NCI-H1105 treated with DMSO at 0.1 percent for 48 hours (cell line): ENCODE measurements around the gene ADAMTS1.

Experiments used
- DNase-seq: peaks from one replicate; lab custom pipeline; 2025; lab: John Stamatoyannopoulos, UW

ADAMTS1 gene

DNA sequence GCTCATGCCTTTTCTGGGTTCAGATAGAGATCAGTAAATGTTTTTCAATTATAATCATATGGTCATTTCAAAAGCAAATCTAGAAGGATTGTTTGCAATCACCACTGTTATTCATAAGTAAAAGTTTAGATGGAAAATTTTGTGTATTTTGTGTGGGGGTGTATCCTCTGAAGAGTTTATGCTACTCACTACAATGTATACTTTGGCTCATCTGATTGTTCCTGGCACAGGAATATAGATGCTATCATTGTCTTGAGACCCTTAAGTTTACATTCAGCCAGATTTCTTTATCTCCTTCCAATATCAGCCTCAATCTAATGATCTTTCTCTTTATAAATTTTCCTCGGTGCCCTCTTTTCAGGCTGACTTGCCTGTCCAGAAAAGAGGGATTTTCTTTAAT, 33.0 kb downstream of the ADAMTS1 start:
- no peak for DNase-seq

DNA sequence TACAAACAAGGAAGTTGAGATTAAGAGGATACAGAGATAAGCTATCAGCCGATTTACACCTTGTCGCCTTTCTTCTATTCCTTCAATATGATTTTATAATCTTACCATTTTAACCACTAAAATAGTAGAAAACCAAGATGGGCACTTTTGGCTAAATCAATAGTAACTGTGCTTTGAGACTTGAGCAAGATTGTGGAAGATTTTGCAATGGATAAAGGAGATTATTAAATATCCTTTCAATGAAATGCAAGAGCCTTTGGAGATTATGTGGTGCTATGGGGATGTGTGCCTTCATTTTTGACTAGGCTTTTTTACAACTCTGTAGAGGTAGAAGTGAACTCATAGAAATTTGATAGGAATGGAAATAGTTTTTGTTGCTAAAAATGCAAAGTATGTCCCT, 33.7 kb downstream of the ADAMTS1 start:
- DNase-seq: no peak

DNA sequence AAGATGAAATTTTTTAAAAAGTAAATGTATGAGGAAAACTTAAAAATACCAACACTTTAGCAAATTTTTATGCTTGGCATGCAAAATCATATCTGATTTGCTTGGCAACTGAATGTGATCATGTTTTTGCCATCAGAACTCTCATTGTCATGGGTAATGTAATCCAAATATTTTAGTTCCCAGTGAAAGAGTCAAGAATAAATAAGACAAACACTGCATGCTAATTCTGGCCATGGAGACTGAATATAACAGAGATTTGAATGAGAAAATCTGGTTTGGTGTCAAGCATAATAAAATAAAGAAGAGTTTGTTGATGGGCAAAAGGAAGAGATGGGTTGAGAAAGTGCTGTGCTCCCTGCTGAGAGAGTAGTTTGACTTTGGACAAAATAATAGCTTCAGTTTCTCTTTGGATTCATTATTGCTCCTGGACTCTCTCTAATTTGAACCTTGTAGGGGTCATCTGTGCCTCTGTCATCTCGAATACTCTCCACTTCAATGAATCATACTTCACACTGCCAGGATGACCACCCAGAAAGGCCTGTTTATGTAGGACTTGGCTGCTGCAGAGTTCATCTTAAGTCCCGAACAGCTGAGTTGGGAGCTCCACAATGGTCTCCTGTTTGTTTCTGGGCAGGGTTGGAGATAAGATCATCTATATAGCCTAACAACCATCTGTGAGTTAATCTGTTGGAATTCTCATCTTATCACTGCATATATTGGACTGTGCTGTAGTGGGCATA, 34.4 kb downstream of the ADAMTS1 start:
- DNase-seq: no peak

DNA sequence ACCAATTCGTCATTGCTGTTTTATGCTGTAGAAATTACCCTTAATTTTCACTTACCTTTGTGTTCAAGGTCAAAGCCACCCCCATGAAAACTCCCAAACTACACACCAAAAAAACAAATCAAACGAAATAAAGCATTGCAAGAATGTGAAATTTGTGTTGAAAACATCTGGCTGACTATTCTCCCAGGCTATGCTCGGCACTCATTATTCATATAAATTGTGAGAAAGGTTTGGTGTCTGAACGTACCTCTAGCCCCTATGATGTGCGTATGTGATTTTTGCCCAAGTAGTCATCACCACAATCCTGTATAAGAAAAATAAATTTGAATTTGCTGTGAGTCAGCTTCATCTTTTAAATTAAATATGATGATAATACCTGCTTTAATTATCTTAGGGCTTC, 34.9 kb downstream of the ADAMTS1 start:
- DNase-seq: no peak

DNA sequence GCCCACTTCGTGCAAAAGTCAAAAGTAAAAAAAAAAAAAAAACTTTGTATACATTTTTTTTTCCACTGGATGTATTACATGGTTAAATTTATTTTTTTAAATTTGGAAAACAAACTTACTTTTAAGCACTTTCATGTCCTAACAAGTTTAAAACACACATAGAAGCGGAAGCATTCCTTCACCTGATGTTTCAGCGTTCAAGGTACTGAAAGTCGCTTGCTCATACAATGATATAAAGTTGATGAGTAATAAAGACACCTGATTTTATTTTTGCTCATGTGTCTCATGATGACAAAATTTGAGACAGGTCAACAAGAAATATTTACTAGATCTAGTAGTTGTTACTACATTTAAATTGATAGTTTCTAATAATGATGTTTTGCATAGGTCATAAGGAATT, 35.5 kb downstream of the ADAMTS1 start:
- DNase-seq: no peak

DNA sequence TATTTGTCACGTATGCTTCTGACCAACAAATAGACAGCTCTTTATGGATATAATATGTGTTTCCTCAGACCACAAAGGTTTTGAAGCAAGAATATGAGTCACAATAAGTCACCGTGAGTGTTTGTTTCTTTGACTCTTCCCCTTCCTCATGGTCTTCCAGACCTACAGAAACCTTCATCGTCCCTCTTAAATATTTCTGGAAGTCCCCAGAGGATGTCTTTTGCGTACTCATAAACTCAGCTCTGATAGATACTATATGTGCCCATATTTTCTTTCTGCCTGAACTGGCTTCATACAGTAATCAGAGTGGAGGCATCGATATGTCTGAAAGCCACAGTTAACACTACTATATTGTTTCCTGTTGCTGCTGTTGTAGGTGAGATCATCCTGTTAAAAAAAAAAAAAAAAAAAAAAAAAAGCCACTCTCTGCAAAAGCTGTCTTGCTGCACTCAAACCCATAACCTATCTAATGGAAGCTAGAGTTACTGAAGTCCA, 38.4 kb downstream of the ADAMTS1 start:
- no peak for DNase-seq

DNA sequence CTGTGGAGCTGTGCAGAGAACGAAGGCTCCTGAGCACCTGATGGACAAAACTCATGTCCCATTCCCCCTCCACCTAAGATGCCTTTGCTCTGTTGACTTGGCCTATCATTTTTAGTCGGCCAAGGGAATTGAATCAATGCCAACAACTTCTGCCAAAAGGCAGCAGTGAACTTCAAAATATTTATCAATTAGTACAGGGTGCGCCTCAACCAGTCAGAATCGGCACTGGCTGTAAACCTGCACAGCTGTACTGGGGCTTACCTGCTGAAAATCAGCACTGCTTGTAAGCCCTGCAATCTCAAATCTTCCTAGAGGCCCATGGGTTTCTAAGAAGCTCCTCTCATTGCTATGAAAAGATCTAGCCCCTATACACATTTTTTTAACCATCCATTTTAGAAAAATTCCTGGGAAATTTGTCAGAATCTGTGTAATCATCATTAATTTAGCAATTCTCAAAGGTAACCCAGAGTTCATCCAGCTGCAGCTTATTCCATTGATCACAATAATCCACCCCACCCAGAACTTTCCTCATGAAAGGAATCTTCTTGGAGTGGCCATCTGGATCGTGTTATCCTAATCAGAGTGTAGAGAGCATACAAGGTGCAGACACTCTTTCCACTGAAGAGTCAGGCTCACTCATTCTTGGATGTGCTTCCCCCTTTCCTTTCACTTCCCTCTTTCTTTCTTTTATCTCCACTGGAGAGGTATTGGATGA, 40.2 kb downstream of the ADAMTS1 start:
- no peak for DNase-seq

DNA sequence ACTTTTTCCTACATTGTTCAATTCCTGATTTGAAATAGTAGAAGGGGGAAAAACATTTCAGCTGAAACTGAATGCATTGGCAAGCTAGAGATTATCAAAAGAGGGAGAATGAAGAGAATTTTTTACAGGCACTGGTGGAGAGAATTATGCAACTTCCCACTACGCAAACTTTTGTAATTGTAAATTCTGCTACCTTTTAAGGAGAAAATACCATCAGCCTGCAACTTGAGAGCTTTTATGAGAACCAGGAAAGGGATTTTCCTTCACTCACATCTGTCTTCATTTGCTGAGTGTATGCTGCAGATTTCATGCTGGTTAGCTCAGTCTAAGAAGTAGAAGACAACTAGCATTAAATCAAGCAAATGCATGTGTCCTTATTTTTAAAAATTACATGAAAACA, 43.7 kb downstream of the ADAMTS1 start:
- no peak for DNase-seq

DNA sequence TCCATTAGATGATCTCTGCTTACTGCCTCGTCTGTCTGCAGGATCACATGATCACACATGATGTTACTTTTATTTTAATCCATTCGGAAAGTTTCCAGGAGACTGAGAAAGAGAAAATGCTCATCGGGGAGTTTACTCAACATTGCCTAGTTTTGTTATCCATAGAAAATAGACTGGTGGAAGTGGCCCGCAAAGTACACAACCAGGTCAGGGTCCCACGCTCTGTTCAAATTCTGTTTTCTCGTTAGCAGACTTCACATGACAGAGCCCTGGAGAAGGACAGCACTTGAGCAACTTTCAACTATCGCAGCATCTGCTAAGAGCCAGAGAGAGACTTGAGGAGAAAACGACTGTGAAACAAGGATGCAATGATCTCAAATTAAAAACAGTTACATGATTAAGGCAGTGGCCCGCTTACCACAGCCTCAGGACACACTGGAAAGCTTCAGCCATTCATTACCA, 44.2 kb downstream of the ADAMTS1 start:
- DNase-seq: no peak

DNA sequence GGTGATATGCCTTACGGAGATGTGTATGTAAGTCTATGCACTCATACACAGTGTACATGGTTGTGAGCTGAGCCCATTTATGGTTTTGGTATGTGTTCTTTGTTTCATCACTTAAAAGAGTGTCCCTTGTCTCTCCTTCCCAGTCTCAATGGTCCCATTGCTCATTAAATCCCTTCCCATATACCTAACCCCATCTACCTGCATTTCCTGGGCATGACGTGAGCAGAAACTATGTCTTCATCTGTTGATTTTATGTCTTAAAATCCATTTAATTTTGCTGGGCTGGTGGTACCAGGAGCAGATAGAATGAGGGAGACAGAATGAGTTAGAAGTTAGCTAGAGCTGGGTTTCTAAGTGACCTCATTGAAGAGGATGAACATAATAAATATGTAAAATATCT, 44.8 kb downstream of the ADAMTS1 start:
- DNase-seq: no peak

DNA sequence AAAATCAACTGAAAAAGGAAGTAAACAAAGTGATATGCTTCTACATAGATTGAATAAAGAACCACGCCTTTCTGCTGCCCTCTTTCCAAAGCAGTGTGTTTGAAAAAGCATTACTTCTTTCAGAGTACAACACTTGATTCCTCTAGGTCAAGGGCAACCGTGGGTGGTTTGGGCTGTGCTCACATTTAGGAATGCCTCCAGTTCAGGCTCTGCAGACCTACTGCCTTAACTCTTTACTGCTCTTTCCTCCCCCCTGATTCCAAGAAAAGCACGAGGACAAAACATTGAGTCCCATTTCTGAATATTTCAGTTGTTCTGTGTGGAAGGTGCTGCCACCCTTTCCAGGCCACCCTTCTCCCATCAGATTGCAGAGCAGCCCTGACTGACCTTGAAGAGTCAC, 45.2 kb downstream of the ADAMTS1 start:
- DNase-seq: no peak

DNA sequence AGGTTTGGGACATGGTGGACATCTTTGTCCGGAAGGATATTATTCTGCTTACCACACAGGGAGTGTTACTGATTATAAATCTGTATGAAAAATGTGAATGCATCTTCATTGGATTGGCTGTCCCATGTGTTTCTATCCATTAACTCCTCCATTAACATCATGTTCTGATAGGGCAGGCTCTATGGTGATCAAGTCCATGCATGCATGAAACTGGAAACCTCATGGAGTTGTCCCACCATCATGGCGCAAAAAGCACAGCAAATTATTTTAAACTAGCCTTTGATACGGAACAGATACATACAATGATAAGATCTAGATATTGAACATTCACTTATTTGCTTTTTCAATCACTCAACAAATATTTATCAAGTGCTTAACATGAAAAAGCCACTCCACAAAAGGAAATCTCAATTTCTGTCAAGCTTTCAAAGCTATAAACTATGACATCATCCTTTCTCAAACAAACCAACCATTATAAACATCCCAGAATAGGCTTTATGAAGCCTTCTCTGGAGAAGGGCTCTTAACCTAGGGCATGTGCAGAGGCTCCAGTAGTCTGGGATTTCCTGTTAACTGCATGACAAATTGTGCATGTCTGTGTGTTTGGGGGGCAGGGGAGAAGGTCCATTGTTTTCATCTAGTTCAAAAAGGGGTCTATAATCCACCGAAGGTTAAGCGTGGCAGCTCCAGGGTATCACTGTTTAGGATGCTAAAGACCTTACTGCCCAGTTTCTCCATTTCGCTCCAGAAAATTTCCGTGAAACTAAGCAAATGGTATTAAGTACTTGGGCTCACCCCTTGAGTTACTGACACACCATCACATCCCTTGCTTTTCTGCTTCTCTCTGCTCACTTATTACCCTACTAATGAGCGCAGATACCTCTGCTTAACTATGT, 46.1 kb downstream of the ADAMTS1 start:
- peak; percentile 7 for DNase-seq

DNA sequence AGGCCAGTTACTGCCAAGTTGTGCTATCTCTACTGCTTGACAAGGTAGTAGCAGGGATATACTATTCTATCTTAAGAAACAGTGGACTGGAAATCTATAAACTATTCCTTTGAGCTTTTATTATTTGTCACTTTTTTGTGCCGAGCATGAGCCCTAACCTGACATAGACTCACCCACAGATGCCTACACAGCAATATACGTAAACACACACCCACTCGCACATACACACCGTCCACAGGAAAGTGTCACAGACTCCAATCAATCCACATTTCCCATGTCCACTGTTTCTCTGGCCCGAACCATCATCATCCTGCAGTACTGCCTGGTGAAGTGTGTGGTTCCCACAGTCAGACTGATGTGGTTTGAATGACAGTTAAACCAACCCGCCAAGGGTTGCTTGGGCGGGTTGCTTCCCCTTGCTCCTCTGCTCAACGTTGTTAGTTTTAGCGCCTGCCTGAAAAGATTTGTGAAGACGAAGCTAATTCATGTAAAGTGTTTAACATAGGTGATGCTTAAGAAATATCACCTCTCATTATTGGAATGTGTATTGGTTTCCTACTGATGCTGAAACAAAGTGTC, 47.2 kb downstream of the ADAMTS1 start:
- DNase-seq: no peak

DNA sequence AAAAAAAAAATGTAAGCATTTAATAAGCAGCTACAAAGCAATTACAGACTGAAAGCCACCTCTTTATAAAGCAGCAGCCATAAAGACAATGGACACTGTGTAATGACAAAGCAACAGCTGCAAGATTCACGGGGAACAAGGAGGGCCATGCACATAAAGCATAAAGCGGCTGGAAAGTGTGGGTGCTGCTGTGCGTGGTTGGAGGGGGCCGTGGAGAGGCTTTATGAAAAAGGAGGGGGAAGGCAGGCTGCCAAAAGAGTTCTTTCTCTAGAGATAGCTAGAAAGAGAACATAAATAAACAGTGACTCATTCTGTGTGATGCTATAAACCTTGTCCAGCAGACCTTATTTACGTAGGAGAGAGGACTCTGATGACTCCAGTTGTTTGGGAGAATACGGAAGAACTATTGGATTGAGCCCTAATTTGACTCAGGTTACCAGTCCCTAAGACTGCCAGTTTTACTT, 49.3 kb downstream of the ADAMTS1 start:
- peak; percentile 6 for DNase-seq

DNA sequence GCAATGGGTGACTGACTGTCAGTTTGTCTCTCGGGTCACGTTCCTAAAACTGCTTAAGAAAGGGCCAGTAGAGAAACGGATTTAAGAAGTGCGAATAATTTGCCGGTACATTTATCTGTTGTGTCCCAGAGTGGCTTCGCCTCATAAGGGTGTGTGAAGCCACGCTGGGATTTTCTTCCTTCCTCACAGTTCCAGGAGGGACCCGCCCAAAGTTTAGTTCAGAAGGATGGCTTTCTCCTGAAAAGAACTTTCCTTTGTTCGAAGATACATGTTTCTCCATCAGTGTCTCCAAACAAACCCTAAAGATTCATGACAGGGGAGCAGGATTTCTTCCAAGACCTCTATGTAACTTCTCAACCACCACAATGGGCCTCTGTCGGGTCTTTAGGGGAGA, 49.8 kb downstream of the ADAMTS1 start:
- no peak for DNase-seq

DNA sequence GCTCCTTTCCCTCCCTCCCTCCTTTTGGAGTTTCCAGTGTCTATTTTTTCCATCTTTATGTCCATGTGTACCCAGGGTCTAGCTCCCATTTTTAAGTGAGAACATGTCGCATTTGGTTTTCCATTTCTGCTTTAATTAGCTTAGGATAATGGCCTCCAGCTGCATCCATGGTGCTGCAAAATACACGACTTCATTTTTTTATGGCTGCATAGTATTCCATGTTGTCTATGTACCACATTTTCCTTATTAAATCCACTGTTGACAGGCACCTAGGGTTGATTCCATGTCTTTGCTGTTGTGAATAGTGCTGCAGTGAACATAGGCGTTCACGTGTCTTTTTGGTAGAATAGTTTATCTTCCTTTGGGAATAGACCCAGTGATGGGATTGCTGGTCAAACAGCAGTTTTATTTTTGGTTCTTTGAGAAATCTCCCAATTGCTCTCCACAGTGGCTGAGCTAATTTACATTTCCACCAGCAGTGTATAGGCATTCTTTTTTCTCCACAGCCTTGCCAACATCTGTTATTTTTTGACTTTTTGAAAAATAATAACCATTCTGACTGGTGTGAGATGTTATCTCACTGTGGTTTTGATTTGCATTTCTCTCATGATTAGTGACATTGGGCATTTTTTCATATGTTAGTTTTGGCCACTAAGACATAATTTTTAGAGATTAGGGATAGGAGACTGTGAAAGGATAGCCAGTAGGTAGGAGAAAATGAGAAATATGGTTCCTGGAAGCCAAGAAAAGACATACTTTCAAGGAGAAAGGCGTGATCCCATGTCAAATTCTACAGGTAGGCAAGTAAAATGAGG, 50.4 kb downstream of the ADAMTS1 start:
- DNase-seq: no peak

DNA sequence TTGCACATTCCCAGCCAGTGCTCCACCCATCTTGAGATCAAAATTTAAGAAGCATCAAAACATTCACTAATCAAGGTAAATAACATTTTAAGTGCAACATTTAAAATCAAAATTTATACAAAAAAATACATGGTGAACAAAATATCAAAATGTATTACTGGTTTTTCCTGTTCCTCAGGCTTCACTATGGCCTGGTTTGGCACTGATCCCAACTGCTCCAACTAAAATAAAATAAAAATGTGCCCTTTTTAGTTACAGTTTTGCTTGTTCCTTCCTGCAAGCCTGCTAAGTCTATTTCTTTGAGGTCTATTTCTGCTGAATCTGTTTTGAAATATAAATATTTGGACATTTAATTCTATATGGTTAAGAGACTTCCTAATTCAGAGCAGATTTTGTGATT, 54.9 kb downstream of the ADAMTS1 start:
- DNase-seq: no peak

DNA sequence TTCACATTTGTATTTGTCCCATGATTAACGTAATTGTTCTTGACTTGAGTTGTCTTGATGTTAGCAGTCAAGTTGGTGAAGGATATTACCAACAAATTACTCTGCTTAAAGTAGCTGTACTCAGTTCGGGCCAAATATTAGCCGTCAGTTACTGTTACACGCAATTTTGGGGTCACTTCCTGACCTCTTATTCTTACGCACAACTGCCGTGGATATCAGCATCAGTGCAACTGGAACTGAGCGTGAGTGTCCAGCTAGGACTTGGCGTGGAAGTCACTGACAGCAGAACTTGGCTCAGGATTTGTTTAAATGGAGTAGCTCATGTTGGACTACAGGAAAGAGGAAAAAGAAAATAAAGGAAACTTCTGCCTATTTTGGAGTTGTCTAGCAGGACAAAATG, 56.4 kb downstream of the ADAMTS1 start:
- DNase-seq: no peak
